ENCODE data around the gene SDCCAG8.

DNA sequence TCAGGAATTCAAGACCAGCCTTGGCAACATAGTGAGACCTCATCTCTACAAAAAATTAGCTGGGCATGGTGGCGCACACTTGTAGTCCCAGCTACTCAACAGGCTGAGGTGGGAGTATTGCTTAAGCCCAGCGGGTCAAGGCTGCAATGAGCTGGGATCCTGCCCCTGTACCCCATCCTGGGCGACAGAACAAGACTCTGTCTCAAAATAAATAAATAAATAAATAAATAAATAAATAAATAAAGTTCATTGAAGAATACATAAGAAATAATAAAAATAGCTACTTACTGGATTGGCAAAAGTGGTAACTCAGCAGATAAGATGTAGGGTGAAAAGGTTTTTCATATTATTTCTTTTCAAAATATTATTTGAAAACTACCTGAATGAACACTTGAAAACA, 6.6 kb upstream of the SDCCAG8 start:
- TF ChIP-seq EZH2 (IDR thresholded peaks at IDR 0.05) (no peak), POLR2AphosphoS5 (IDR thresholded peaks at IDR 0.05; ENCODE audit: borderline replicate concordance, low read depth, low read length) (no peak)

All from SK-N-MC (cell line).